Testis (tissue), 2 donors: ENCODE data around the gene SIGLEC11.

Experiments used
- POLR2A ChIP-seq: fragments of 450-650 bp; IDR thresholded peaks from one replicate; pipeline ENCODE4 v1.6.1; 2017; ENCODE audit warnings: antibody characterized with exemption, mild to moderate bottlenecking, moderate library complexity
- TF ChIP-seq, protein P1 (sequence below), 3 experiments: fragments of 450-650 bp in 2 of 3; fragments of 200-600 bp in 1 of 3; sonication (generic) in 1 of 3; IDR thresholded peaks; one replicate each; pipeline ENCODE4 v1.5.1; 2016 to 2019; ENCODE audit warnings: antibody characterized with exemption in 3 of 3, mild to moderate bottlenecking in 2 of 3, moderate library complexity in 1 of 3

DNA sequence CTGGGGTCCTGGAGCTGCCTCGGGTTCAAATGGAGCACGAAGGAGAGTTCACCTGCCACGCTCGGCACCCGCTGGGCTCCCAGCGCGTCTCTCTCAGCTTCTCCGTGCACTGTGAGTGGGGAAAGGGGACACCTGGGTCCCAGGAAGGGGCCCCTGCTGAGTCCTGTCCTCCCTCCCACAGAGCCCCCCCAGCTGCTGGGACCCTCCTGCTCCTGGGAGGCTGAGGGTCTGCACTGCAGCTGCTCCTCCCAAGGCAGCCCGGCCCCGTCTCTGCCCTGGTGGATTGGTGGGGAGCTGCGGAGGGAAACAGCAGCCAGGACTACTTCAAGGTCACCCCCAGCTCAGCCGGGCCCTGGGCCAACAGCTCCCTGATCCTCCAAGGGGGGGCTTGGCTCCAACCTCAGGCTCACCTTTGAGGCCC, 11.0 kb upstream of the SIGLEC11 start:
- TF ChIP-seq, protein P1, sequence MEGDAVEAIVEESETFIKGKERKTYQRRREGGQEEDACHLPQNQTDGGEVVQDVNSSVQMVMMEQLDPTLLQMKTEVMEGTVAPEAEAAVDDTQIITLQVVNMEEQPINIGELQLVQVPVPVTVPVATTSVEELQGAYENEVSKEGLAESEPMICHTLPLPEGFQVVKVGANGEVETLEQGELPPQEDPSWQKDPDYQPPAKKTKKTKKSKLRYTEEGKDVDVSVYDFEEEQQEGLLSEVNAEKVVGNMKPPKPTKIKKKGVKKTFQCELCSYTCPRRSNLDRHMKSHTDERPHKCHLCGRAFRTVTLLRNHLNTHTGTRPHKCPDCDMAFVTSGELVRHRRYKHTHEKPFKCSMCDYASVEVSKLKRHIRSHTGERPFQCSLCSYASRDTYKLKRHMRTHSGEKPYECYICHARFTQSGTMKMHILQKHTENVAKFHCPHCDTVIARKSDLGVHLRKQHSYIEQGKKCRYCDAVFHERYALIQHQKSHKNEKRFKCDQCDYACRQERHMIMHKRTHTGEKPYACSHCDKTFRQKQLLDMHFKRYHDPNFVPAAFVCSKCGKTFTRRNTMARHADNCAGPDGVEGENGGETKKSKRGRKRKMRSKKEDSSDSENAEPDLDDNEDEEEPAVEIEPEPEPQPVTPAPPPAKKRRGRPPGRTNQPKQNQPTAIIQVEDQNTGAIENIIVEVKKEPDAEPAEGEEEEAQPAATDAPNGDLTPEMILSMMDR (IDR thresholded peaks at IDR 0.05), result no peak
- TF ChIP-seq POLR2A, result no peak
